Suprapubic skin (tissue), 4 donors: ENCODE results near the gene CCDC74A. TPM values are rescaled to one million over a fixed set of nuclear protein-coding genes. Genes with fewer than 3 reads are reported as not detected.
"Not testable (repeated sequence)": the region's sequence is repeated elsewhere in the genome, so short reads cannot be mapped to it uniquely, and the experiment has no call there.

Experiments used
- DNase-seq, 2 donors: peaks; one replicate each; pipeline ENCODE4 v3.0.0-alpha.2; 2019; ENCODE audit warnings: low spot score in 2 of 2
- H3K27ac ChIP-seq: fragments of 200-600 bp; sonication (generic); one replicate; pipeline ENCODE4 v1.5.1; 2019
- H3K27me3 ChIP-seq: fragments of 200-600 bp; sonication (generic); one replicate; pipeline ENCODE4 v1.5.1; 2019
- H3K36me3 ChIP-seq: fragments of 200-600 bp; sonication (generic); one replicate; pipeline ENCODE4 v1.5.1; 2019
- H3K4me1 ChIP-seq: fragments of 200-600 bp; sonication (generic); one replicate; pipeline ENCODE4 v1.5.1; 2019
- H3K4me3 ChIP-seq: fragments of 200-600 bp; sonication (generic); one replicate; pipeline ENCODE4 v1.5.1; 2019; ENCODE audit warnings: mild to moderate bottlenecking
- H3K9me3 ChIP-seq: fragments of 200-600 bp; sonication (generic); one replicate; pipeline ENCODE4 v1.5.1; 2019
- EP300 ChIP-seq: sonication (generic); formaldehyde crosslinking; IDR thresholded peaks from one replicate; pipeline ENCODE4 v1.6.1; 2017; ENCODE audit warnings: antibody characterized with exemption
- POLR2A ChIP-seq, 2 donors: fragments of 450-650 bp; IDR thresholded peaks; one replicate each; pipeline ENCODE4 v1.6.1; 2017; ENCODE audit warnings: antibody characterized with exemption in 2 of 2, mild to moderate bottlenecking in 2 of 2, moderate library complexity in 2 of 2
- POLR2AphosphoS5 ChIP-seq, 3 donors: sonication (generic); formaldehyde crosslinking; IDR thresholded peaks; one replicate each; pipeline ENCODE4 v1.6.1; 2017; ENCODE audit warnings: antibody characterized with exemption in 3 of 3
- WGBS: methylation state at CpG from one replicate; pipeline ENCODE4 v1.1.5; 2018; 5-methylcytosine and 5-hydroxymethylcytosine counted together
- total RNA-seq, 4 donors: library from RNA; depleted of rRNA; stranded (reverse); fragments of >200 nt; gene quantifications; one replicate each; pipeline ENCODE4 v1.1.0, GENCODE V29; 2016
- TF ChIP-seq, protein P1 (sequence below), 2 donors: fragments of 200-600 bp in 1 of 2; fragments of 450-650 bp in 1 of 2; sonication (generic) in 1 of 2; IDR thresholded peaks; one replicate each; pipeline ENCODE4 v1.5.1; 2016 to 2019; ENCODE audit warnings: antibody characterized with exemption in 2 of 2, mild to moderate bottlenecking in 1 of 2, moderate library complexity in 1 of 2

The CCDC74A gene
- total RNA-seq, 4 donors from 2014 or later = 3.9 to 11.2 (median 8.3) TPM

DNA sequence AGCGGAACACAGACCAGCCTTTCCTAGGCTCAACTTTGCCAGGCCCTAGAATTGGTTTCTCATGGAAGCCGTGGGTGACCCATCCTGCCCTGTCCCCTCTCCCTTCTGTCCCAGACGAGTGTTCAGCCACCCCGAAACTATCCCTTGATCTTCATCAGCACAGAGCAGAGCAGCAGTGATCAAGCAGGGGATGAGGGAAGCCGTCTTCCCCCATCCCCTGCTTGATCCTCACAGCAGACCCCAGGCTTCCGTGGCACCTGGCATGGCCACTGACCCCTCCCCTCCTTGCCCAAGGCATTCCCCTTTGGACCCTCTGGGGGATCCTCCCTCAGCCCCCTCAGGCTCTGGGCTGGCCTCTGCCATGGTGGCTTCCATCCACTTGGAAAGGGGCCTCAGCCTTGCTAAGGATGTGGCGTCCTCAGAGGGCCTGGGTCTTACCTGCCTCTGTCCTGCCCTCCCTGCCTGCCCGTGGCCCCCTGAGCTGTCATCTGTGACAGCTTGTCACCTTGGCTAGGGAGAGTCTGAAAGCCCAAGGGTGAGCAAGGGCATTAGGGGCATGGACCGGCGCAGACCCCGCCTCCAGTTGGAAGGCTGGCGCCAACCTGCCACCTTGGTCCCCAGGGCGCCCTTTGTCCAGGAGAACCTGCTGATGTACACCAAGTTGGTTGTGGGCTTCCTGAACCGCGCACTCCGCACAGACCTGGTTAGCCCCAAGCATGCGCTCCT, 10.4 kb upstream of the CCDC74A start:
- Histone ChIP-seq H3K4me1 (no peaks in the 10 kb centered on the region), H3K4me3 (no peak overlapping the region), H3K9me3 (no peaks in the 10 kb centered on the region), H3K36me3 (peaks cover 69% of the 10 kb centered on the region), H3K27me3 (no peaks in the 10 kb centered on the region), H3K27ac (no peak overlapping the region)
- DNase-seq = peak; percentile 54 to 69
- WGBS = 92% methylated on average over 17 of the region's 17 CpGs
- no peak for TF ChIP-seq EP300
- TF ChIP-seq, protein P1, sequence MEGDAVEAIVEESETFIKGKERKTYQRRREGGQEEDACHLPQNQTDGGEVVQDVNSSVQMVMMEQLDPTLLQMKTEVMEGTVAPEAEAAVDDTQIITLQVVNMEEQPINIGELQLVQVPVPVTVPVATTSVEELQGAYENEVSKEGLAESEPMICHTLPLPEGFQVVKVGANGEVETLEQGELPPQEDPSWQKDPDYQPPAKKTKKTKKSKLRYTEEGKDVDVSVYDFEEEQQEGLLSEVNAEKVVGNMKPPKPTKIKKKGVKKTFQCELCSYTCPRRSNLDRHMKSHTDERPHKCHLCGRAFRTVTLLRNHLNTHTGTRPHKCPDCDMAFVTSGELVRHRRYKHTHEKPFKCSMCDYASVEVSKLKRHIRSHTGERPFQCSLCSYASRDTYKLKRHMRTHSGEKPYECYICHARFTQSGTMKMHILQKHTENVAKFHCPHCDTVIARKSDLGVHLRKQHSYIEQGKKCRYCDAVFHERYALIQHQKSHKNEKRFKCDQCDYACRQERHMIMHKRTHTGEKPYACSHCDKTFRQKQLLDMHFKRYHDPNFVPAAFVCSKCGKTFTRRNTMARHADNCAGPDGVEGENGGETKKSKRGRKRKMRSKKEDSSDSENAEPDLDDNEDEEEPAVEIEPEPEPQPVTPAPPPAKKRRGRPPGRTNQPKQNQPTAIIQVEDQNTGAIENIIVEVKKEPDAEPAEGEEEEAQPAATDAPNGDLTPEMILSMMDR (IDR thresholded peaks at IDR 0.05) = no peak

DNA sequence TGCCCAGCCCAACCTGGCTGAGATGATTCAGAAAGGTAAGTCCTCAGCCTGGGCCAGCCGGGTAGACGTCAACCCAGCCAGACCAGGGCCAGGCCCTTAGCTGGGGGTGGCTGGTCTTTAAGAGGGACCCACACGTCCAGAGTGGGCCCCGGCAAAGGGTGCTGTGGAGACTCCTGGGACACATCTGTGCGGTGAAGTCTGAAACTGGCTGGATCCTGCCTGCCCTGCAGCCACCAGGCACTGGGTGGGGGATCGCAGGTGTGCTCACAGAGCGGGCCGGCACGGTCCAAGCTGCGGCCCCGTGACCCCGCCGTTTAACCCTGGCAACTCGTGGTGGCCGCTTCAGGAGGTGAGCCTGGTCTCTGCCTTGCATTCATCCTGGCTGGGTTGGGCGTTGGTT, 9.8 kb upstream of the CCDC74A start:
- 85% methylated on average over 10 of the region's 16 CpGs for whole genome bisulfite sequencing
- H3K9me3 ChIP-seq, H3K27me3 ChIP-seq, H3K4me1 ChIP-seq, H3K4me3 ChIP-seq, H3K27ac ChIP-seq: not testable (repeated sequence)
- peak in 1 of 2 donors; percentile 63 for DNase-seq
- H3K36me3 ChIP-seq = peaks cover 63% of the 10 kb centered on the region

GRCh38 chr2:131518531-131518930, 9.2 kb upstream of the CCDC74A start:
- not testable (repeated sequence) for H3K4me1 ChIP-seq, H3K4me3 ChIP-seq, H3K27ac ChIP-seq, H3K9me3 ChIP-seq, H3K27me3 ChIP-seq
- DNase-seq = peak; percentile 35 to 42
- H3K36me3 ChIP-seq = peaks cover 58% of the 10 kb centered on the region
- WGBS = 94% methylated on average over 4 of the region's 11 CpGs

DNA sequence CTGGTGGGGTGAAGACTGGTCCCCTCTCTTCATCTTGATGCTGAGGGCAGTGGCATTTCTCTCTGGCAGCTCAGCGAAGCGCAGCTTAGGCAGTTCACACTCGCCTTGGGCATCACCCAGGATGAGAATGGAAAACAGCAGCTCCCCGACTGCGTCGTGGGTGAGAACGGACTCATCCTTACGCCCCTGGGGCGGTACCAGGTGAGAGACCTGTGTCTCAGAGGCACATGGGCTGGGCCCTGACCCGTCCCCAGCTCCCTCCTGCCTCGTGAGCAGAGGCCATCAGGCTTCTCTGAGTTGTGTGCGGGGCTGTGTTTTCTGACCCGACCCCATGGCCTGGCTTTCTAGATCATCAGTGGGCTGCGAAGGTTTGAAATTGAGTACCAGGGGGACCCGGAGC, 8.2 kb upstream of the CCDC74A start:
- no peak for TF ChIP-seq POLR2A (IDR thresholded peaks at IDR 0.05)
- 91% methylated on average over 13 of the region's 15 CpGs for WGBS
- DNase-seq = peak in 1 of 2 donors; percentile 58
- no peaks in the 10 kb centered on the region for H3K4me1 ChIP-seq
- H3K27me3 ChIP-seq = no peaks in the 10 kb centered on the region
- no peak overlapping the region for H3K4me3 ChIP-seq
- no peaks in the 10 kb centered on the region for H3K9me3 ChIP-seq
- no peak overlapping the region for H3K27ac ChIP-seq
- peaks cover 49% of the 10 kb centered on the region for H3K36me3 ChIP-seq

DNA sequence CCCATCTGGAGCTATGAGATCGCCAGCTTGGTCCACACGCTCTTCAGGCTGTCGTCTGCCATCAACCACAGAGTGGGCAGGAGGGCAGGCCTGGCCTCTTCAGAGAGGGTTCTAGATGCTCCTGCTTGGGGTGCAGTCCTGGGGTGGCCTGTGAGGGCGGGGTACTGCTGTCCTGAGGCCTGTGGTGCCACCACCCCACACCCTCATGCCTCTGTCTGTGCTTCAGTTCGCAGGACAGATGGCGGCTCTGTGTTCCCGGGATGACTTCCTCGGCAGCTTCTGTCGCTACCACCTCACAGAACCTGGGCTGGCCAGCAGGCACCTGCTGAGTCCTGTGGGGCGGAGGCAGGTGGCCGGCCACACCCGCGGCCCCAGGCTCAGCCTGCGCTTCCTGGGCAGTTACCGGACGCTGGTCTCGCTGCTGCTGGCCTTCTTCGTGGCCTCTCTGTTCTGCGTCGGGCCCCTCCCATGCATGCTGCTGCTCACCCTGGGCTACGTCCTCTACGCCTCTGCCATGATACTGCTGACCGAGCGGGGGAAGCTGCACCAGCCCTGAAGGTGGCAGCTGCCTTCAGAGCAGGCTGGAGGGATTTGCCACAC, 7.7 kb upstream of the CCDC74A start:
- H3K9me3 ChIP-seq, H3K27me3 ChIP-seq, H3K4me1 ChIP-seq, H3K27ac ChIP-seq, H3K4me3 ChIP-seq: not testable (repeated sequence)
- peak; percentile 49 to 62 for DNase-seq
- H3K36me3 ChIP-seq = peaks cover 44% of the 10 kb centered on the region
- 64% methylated on average over 3 of the region's 24 CpGs for WGBS

GRCh38 chr2:131520526-131520925, 7.2 kb upstream of the CCDC74A start:
- peaks cover 40% of the 10 kb centered on the region for H3K36me3 ChIP-seq
- peak; percentile 39 to 66 for DNase-seq
- no peaks in the 10 kb centered on the region for H3K9me3 ChIP-seq
- H3K4me1 ChIP-seq = no peaks in the 10 kb centered on the region
- no peak overlapping the region for H3K27ac ChIP-seq
- no peaks in the 10 kb centered on the region for H3K27me3 ChIP-seq
- TF ChIP-seq POLR2AphosphoS5 (IDR thresholded peaks at IDR 0.05) (no peak), EP300 (no peak), POLR2A (IDR thresholded peaks at IDR 0.05) (no peak)
- TF ChIP-seq, protein P1 (IDR thresholded peaks at IDR 0.05) = no peak
- 100% methylated on average over 1 of the region's 10 CpGs for WGBS
- no peak overlapping the region for H3K4me3 ChIP-seq

GRCh38 chr2:131521524-131521923, 6.2 kb upstream of the CCDC74A start:
- H3K27me3 ChIP-seq, H3K9me3 ChIP-seq, H3K27ac ChIP-seq, H3K4me1 ChIP-seq, H3K4me3 ChIP-seq: not testable (repeated sequence)
- WGBS = 65% methylated on average over 6 of the region's 6 CpGs
- peaks cover 37% of the 10 kb centered on the region for H3K36me3 ChIP-seq
- peak; percentile 15 to 48 for DNase-seq
